Transverse colon (tissue), 4 donors: ENCODE measurements around the gene DTNBP1. TPM values are rescaled to one million over a fixed set of nuclear protein-coding genes. Genes with fewer than 3 reads are reported as not detected.
A peak's percentile ranks its signal among the peaks of the same experiment; 100 is the strongest.

ENCODE experiments used
- DNase-seq: peaks from one replicate; pipeline ENCODE4 v3.0.0-alpha.2; 2019
- H3K27ac ChIP-seq, 4 donors: fragments of 200-600 bp; sonication (generic); 2 replicates each; pipeline ENCODE4 v1.5.1; 2016 to 2018; ENCODE audit warnings: inconsistent platforms in 4 of 4
- H3K27me3 ChIP-seq: fragments of 200-600 bp; sonication (generic); 2 replicates; pipeline ENCODE4 v1.5.1; 2017; ENCODE audit warnings: inconsistent platforms
- H3K36me3 ChIP-seq, 4 donors: fragments of 200-600 bp; sonication (generic); 2 replicates each; pipeline ENCODE4 v1.5.1; 2017 to 2019; ENCODE audit warnings: inconsistent platforms in 4 of 4
- H3K4me1 ChIP-seq, 4 donors: fragments of 200-600 bp; sonication (generic); 2 replicates each; pipeline ENCODE4 v1.5.1; 2017 to 2020; ENCODE audit warnings: inconsistent platforms in 4 of 4
- H3K4me3 ChIP-seq, 4 donors: fragments of 200-600 bp; sonication (generic); 1 replicate in 1 of 4; 2 replicates in 3 of 4; pipeline versions ENCODE4 v1.5.1 to v1.6.1; 2017 to 2019; ENCODE audit warnings: inconsistent platforms in 4 of 4
- H3K9me3 ChIP-seq, 2 donors: fragments of 200-600 bp; sonication (generic); 2 replicates each; pipeline ENCODE4 v1.5.1; 2017 to 2019; ENCODE audit warnings: inconsistent platforms in 2 of 2
- CTCF ChIP-seq, 5 experiments: fragments of 200-600 bp in 3 of 5; fragments of 450-650 bp in 2 of 5; sonication (generic) in 3 of 5; IDR thresholded peaks; 1 replicate in 2 of 5; 2 replicates in 3 of 5; pipeline ENCODE4 v1.5.1; 2016 to 2017; ENCODE audit warnings: antibody characterized with exemption in 5 of 5, inconsistent platforms in 3 of 5, mild to moderate bottlenecking in 2 of 5, moderate library complexity in 1 of 5
- EP300 ChIP-seq: sonication (generic); formaldehyde crosslinking; IDR thresholded peaks from one replicate; pipeline ENCODE4 v1.6.1; 2017; ENCODE audit warnings: antibody characterized with exemption, low read depth
- POLR2A ChIP-seq: fragments of 450-650 bp; IDR thresholded peaks from one replicate; pipeline ENCODE4 v1.6.1; 2016; ENCODE audit warnings: antibody characterized with exemption, mild to moderate bottlenecking, moderate library complexity
- POLR2AphosphoS5 ChIP-seq, 3 donors: sonication (generic); formaldehyde crosslinking; IDR thresholded peaks; one replicate each; pipeline ENCODE4 v1.6.1; 2016; ENCODE audit warnings: antibody characterized with exemption in 3 of 3
- WGBS, 2 donors: methylation state at CpG; one replicate each; pipeline ENCODE4 v1.1.5; 2018; ENCODE audit warnings: low coverage in 1 of 2; 5-methylcytosine and 5-hydroxymethylcytosine counted together
- in situ Hi-C, 4 donors: fragments of 200-750 bp; cut with MboI; loops; one replicate each; pipeline versions ENCODE4 v1.15.0 to v1.15.1; 2017; ENCODE audit warnings: low sequenced_read_pairs in 3 of 4, low pct_ligation_motif_present in 1 of 4, low pct_unique_long_range_greater_than_20kb in 1 of 4
- intact Hi-C: fragments of 100-400 bp; cut with DNase I; formaldehyde crosslinking; loops from one replicate; pipeline ENCODE4 v1.15.1; 2023; ENCODE audit warnings: low total_unique reads
- total RNA-seq, 4 donors: library from RNA; depleted of rRNA; stranded (reverse); fragments of >200 nt; gene quantifications; one replicate each; pipeline ENCODE4 v1.1.0, GENCODE V29; 2016

DTNBP1 gene
- total RNA-seq, 4 donors from 2014 or later = 6.0 to 20.3 (median 16.0) TPM

GRCh38 chr6:15490242-15491100, 172.4 kb downstream of the DTNBP1 start:
- 81 to 83% methylated on average over 11 of the region's 11 CpGs for WGBS, 2 donors
- TF ChIP-seq POLR2AphosphoS5 (IDR thresholded peaks at IDR 0.05) (no peak), EP300 (no peak), POLR2A (no peak), CTCF (IDR thresholded peaks at IDR 0.05) (no peak)
- in situ Hi-C loops (loop anchor here in 3 of 4 donors (25.0 kb wide), 1 partner anchor 1278 kb away; no protein-coding TSS in a partner anchor), intact Hi-C loops (loop anchor here (10.0 kb wide), 2 partner anchors 246 to 1276 kb away; partner anchors contain the start of gene JARID2)
- peaks cover 0 to 9% (median 0%) of the 10 kb centered on the region in 4 donors for H3K36me3 ChIP-seq
- H3K27ac ChIP-seq = peak overlapping the region in 2 of 4 donors; percentile 21 to 31
- H3K9me3 ChIP-seq = no peaks in the 10 kb centered on the region
- no peaks in the 10 kb centered on the region for H3K27me3 ChIP-seq
- H3K4me3 ChIP-seq = no peak overlapping the region
- H3K4me1 ChIP-seq = peaks cover 3 to 14% (median 6%) of the 10 kb centered on the region in 4 donors
- no peak for DNase-seq

GRCh38 chr6:15489261-15489962, 173.4 kb downstream of the DTNBP1 start:
- DNase-seq = no peak
- H3K27me3 ChIP-seq = no peaks in the 10 kb centered on the region
- intact Hi-C loops = no loop called here
- no peaks in the 10 kb centered on the region for H3K9me3 ChIP-seq
- TF ChIP-seq POLR2AphosphoS5 (IDR thresholded peaks at IDR 0.05) = no peak
- no peak for TF ChIP-seq EP300
- no peak for TF ChIP-seq POLR2A
- TF ChIP-seq CTCF (IDR thresholded peaks at IDR 0.05) = no peak
- H3K36me3 ChIP-seq = peaks cover 0 to 9% (median 0%) of the 10 kb centered on the region in 4 donors
- in situ Hi-C loops = loop anchor here in 3 of 4 donors (25.0 kb wide), 1 partner anchor 1277 kb away; no protein-coding TSS in a partner anchor
- H3K27ac ChIP-seq = no peak overlapping the region
- H3K4me1 ChIP-seq = peaks cover 3 to 14% (median 6%) of the 10 kb centered on the region in 4 donors
- no peak overlapping the region for H3K4me3 ChIP-seq
- WGBS, 2 donors = 71 to 93% methylated on average over 5 to 14 of the region's 14 CpGs

DNA sequence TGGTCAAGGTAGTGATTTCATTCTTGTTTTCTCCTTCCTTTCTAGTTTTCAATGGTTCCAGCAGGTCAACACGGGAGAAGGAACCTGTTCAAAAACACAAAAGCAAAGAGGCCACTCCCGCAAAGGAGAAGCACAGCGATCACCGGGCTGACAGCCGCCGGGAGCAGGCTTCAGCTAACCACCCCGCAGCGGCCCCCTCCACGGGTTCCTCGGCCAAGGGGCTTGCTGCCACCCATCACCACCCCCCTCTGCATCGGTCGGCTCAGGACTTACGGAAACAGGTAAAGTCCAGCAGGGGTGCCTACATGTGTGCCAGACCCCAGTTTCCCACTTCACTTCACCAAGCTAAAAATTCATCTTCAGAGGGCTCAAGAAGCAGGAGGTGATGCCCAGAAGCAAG, 175.6 kb downstream of the DTNBP1 start:
- peaks cover 0 to 9% (median 0%) of the 10 kb centered on the region in 4 donors for H3K36me3 ChIP-seq
- TF ChIP-seq POLR2A (no peak), EP300 (no peak), POLR2AphosphoS5 (IDR thresholded peaks at IDR 0.05) (no peak), CTCF (IDR thresholded peaks at IDR 0.05) (no peak)
- WGBS, 2 donors = 96% methylated on average over 13 of the region's 13 CpGs; no CpG with 5 or more reads in 1 of the 2 donors
- H3K4me1 ChIP-seq = peaks cover 0 to 14% (median 5%) of the 10 kb centered on the region in 4 donors
- no peaks in the 10 kb centered on the region for H3K27me3 ChIP-seq
- intact Hi-C loops = no loop called here
- no peak overlapping the region for H3K4me3 ChIP-seq
- H3K9me3 ChIP-seq = no peaks in the 10 kb centered on the region
- no peak for DNase-seq
- in situ Hi-C loops = loop anchor here in 3 of 4 donors (25.0 kb wide), 1 partner anchor 1275 kb away; no protein-coding TSS in a partner anchor
- H3K27ac ChIP-seq = no peak overlapping the region

DNA sequence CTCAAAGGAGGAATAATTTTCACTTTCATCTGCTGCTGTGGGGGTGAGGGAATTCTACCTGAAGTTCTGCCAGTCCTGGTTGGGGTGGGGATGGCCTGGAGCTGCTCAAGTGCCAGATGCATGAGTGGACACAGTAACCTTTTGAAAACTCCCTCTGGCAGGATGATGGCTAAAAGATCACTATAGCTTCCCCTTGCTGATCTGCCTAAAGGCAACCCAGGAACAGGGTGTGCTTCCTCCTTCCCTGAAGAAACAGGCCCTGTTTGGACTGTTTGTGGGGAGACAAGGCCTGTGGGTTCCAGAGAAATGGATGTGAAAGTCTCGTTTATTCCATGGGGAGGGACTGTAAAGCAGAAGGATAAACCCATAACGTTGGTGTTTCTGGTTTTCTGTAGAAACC, 176.9 kb downstream of the DTNBP1 start:
- no peak for DNase-seq
- Histone ChIP-seq H3K4me1 (peaks cover 0 to 3% (median under 1%) of the 10 kb centered on the region in 4 donors), H3K36me3 (peaks cover 0 to 9% (median 0%) of the 10 kb centered on the region in 4 donors), H3K27ac (no peak overlapping the region), H3K4me3 (no peak overlapping the region), H3K27me3 (no peaks in the 10 kb centered on the region), H3K9me3 (no peaks in the 10 kb centered on the region)
- 66% methylated on average over 2 of the region's 2 CpGs; no CpG with 5 or more reads in 1 of the 2 donors for WGBS, 2 donors
- no peak for TF ChIP-seq POLR2AphosphoS5 (IDR thresholded peaks at IDR 0.05)
- no peak for TF ChIP-seq POLR2A
- TF ChIP-seq CTCF (IDR thresholded peaks at IDR 0.05) = no peak
- no peak for TF ChIP-seq EP300
- intact Hi-C loops = no loop called here
- in situ Hi-C loops = loop anchor here in 3 of 4 donors (25.0 kb wide), 1 partner anchor 1274 kb away; no protein-coding TSS in a partner anchor
